Stomach (tissue), 8 donors: ENCODE results near the gene SLC5A2. TPM values are rescaled to one million over a fixed set of nuclear protein-coding genes. Genes with fewer than 3 reads are reported as not detected.

Experiments used
- polyA plus RNA-seq, 3 donors: library from polyadenylated mRNA; stranded (reverse); fragments of 200-250 nt; gene quantifications; one replicate each; pipeline ENCODE4 v1.2.3, GENCODE V29; 2013
- total RNA-seq, 5 donors: library from RNA; depleted of rRNA; stranded (reverse); fragments of >200 nt; gene quantifications; one replicate each; pipeline versions ENCODE4 v1.1.0 to v1.2.3, GENCODE V29; 2014 to 2016
- donor health status: healthy with polysubstance abuse.
- donor health status: Bipolar disorder and iron deficiency.
- donor health status: healthy.

SLC5A2 gene
- total and polyA plus RNA-seq, 8 donors = 0.62 to 1.8 (median 0.76) TPM; not detected in 5

Other genes with a start within 250 kb of the SLC5A2 start
- gene ITGAM, start 223.1 kb upstream of the SLC5A2 start, total RNA-seq = 100 to 1,000 TPM in 2 of 5 donors, 1 to 10 TPM in 3; 1.8 to 145 (median 7.2) TPM
- 1 to 10 TPM; 1.2 to 3.8 (median 2.6) TPM for gene ITGAM, start 223.1 kb upstream of the SLC5A2 start, polyA plus RNA-seq
- 1 to 10 TPM in 4 of 5 donors, not detected in 1; 4.1 to 6.7 (median 5.6) TPM for gene ITGAX, start 127.9 kb upstream of the SLC5A2 start, total RNA-seq
- gene ITGAX, start 127.9 kb upstream of the SLC5A2 start, polyA plus RNA-seq = 1 to 10 TPM; 1.1 to 2.0 (median 1.9) TPM
- under 1 TPM in 2 of 5 donors, not detected in 3; 0.29 to 0.37 TPM for gene ITGAD, start 89.8 kb upstream of the SLC5A2 start, total RNA-seq
- not detected for gene ITGAD, start 89.8 kb upstream of the SLC5A2 start, polyA plus RNA-seq
- not detected for gene COX6A2, start 54.8 kb upstream of the SLC5A2 start, total RNA-seq
- 1 to 10 TPM in 2 of 3 donors, not detected in 1; 1.4 to 8.2 TPM for gene COX6A2, start 54.8 kb upstream of the SLC5A2 start, polyA plus RNA-seq
- gene ZNF843, start 40.3 kb upstream of the SLC5A2 start, total RNA-seq = under 1 TPM in 2 of 5 donors, not detected in 3; 0.18 to 0.45 TPM
- under 1 TPM; 0.15 to 0.37 (median 0.31) TPM for gene ZNF843, start 40.3 kb upstream of the SLC5A2 start, polyA plus RNA-seq
- 10 to 100 TPM in 2 of 5 donors, 1 to 10 TPM in 2, not detected in 1; 2.6 to 29.8 (median 15.1) TPM for gene ARMC5, start 23.6 kb upstream of the SLC5A2 start, total RNA-seq
- gene ARMC5, start 23.6 kb upstream of the SLC5A2 start, polyA plus RNA-seq = 10 to 100 TPM in 2 of 3 donors, 1 to 10 TPM in 1; 6.7 to 13.0 (median 11.3) TPM
- gene TGFB1I1, start 11.0 kb upstream of the SLC5A2 start, total RNA-seq = 10 to 100 TPM; 36.0 to 84.0 (median 63.1) TPM
- 10 to 100 TPM; 44.8 to 49.3 (median 49.1) TPM for gene TGFB1I1, start 11.0 kb upstream of the SLC5A2 start, polyA plus RNA-seq
- gene RUSF1, start 25.3 kb downstream of the SLC5A2 start, total RNA-seq = 100 to 1,000 TPM in 1 of 5 donors, 10 to 100 TPM in 4; 27.4 to 171 (median 60.0) TPM
- 10 to 100 TPM; 21.4 to 47.5 (median 28.8) TPM for gene RUSF1, start 25.3 kb downstream of the SLC5A2 start, polyA plus RNA-seq
- gene AHSP, start 44.8 kb downstream of the SLC5A2 start, total RNA-seq = 1 to 10 TPM in 1 of 5 donors, not detected in 4; 4.8 TPM
- gene AHSP, start 44.8 kb downstream of the SLC5A2 start, polyA plus RNA-seq = not detected